Liver (tissue), 3 donors: ENCODE results near the gene F7.

Experiments used
- HNF4G ChIP-seq: IDR thresholded peaks from 2 replicates; pipeline ENCODE4 v1.6.1; 2016; ENCODE audit warnings: antibody characterized with exemption
- RAD21 ChIP-seq, 2 donors: IDR thresholded peaks; 2 replicates each; pipeline ENCODE4 v1.6.1; 2016; ENCODE audit warnings: antibody characterized with exemption in 2 of 2, mild to moderate bottlenecking in 2 of 2
- TF ChIP-seq, protein P1 (sequence below): fragments of 150-350 bp; IDR thresholded peaks from 2 replicates; pipeline ENCODE4 v1.5.1; 2017; ENCODE audit warnings: improper control_type of control experiment, low read depth, low read length; ENCODE audit not compliant: missing input control
- donor health status: healthy.
- donor health status: healthy.

- TF ChIP-seq, protein P1, sequence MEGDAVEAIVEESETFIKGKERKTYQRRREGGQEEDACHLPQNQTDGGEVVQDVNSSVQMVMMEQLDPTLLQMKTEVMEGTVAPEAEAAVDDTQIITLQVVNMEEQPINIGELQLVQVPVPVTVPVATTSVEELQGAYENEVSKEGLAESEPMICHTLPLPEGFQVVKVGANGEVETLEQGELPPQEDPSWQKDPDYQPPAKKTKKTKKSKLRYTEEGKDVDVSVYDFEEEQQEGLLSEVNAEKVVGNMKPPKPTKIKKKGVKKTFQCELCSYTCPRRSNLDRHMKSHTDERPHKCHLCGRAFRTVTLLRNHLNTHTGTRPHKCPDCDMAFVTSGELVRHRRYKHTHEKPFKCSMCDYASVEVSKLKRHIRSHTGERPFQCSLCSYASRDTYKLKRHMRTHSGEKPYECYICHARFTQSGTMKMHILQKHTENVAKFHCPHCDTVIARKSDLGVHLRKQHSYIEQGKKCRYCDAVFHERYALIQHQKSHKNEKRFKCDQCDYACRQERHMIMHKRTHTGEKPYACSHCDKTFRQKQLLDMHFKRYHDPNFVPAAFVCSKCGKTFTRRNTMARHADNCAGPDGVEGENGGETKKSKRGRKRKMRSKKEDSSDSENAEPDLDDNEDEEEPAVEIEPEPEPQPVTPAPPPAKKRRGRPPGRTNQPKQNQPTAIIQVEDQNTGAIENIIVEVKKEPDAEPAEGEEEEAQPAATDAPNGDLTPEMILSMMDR = no peak
- no peak for TF ChIP-seq RAD21 (IDR thresholded peaks at IDR 0.05)
- TF ChIP-seq HNF4G = no peak
These were observed 23.9 kb downstream of the F7 start for GRCh38 chr13:113129480-113129879.
